Activated T-cell treated with anti-CD3 and anti-CD28 coated beads for 24 hours (primary cell): Measurements from ENCODE around the gene TGM2.

ENCODE experiments used
- DNase-seq: peaks from one replicate; pipeline ENCODE4 v3.0.0-alpha.2; 2020; ENCODE audit warnings: low read depth

Gene TGM2

GRCh38 chr20:38175304-38176180, 10.5 kb upstream of the TGM2 start:
- no peak for DNase-seq

GRCh38 chr20:38173237-38174156, 8.4 kb upstream of the TGM2 start:
- no peak for DNase-seq

- no peak for DNase-seq
Measured at GRCh38 chr20:38172408-38172807, 7.3 kb upstream of the TGM2 start.

- no peak for DNase-seq
Measured at GRCh38 chr20:38171675-38172043, 6.6 kb upstream of the TGM2 start.

- DNase-seq: no peak
Measured at GRCh38 chr20:38170826-38171674, 6.0 kb upstream of the TGM2 start.

GRCh38 chr20:38170219-38170825, 5.3 kb upstream of the TGM2 start:
- no peak for DNase-seq

GRCh38 chr20:38169636-38170193, 4.6 kb upstream of the TGM2 start:
- no peak for DNase-seq

- DNase-seq: no peak
Measured at GRCh38 chr20:38168791-38169589, 3.9 kb upstream of the TGM2 start.

GRCh38 chr20:38167851-38168760, 3.0 kb upstream of the TGM2 start:
- no peak for DNase-seq

GRCh38 chr20:38167328-38167850, 2.3 kb upstream of the TGM2 start:
- no peak for DNase-seq

- no peak for DNase-seq
Measured at GRCh38 chr20:38166703-38167233, 1.7 kb upstream of the TGM2 start.

GRCh38 chr20:38165966-38166702, 1.1 kb upstream of the TGM2 start:
- no peak for DNase-seq

- DNase-seq: no peak
Measured at GRCh38 chr20:38164624-38165088, 414 bp downstream of the TGM2 start.

- no peak for DNase-seq
Measured at GRCh38 chr20:38164069-38164468, 1.0 kb downstream of the TGM2 start.

- DNase-seq: no peak
Measured at GRCh38 chr20:38162878-38163875, 1.9 kb downstream of the TGM2 start.

GRCh38 chr20:38162149-38162548, 2.9 kb downstream of the TGM2 start:
- DNase-seq: no peak

- DNase-seq: no peak
Measured at GRCh38 chr20:38161412-38161774, 3.7 kb downstream of the TGM2 start.
